Measurements from ENCODE around the gene TPSAB1.
"Not testable (repeated sequence)": the region's sequence is repeated elsewhere in the genome, so short reads cannot be mapped to it uniquely, and the experiment has no call there.

TPSAB1 gene

GRCh38 chr16:1223355-1224214, 16.9 kb upstream of the TPSAB1 start:
- no peak for DNase-seq (ENCODE audit: low spot score)

- no peak for DNase-seq (ENCODE audit: low spot score)
Measured at GRCh38 chr16:1224558-1224957, 15.9 kb upstream of the TPSAB1 start.

GRCh38 chr16:1225051-1225451, 15.5 kb upstream of the TPSAB1 start, which contains the start of gene TPSG1:
TPSG1 (minus strand) TSS chr16:1225268; CDS start chr16:1225252, 16 bp downstream.
- DNase-seq (ENCODE audit: low spot score), result no peak

- DNase-seq (ENCODE audit: low spot score), result not testable (repeated sequence)
Measured at GRCh38 chr16:1225728-1226311, 14.7 kb upstream of the TPSAB1 start.

- not testable (repeated sequence) for DNase-seq (ENCODE audit: low spot score)
Measured at GRCh38 chr16:1226692-1227091, 13.8 kb upstream of the TPSAB1 start.

GRCh38 chr16:1228227-1228626, 12.3 kb upstream of the TPSAB1 start:
- DNase-seq (ENCODE audit: low spot score), result not testable (repeated sequence)

GRCh38 chr16:1229476-1229875, 11.0 kb upstream of the TPSAB1 start:
- not testable (repeated sequence) for DNase-seq (ENCODE audit: low spot score)

- DNase-seq (ENCODE audit: low spot score), result not testable (repeated sequence)
Measured at GRCh38 chr16:1230084-1230470, 10.4 kb upstream of the TPSAB1 start, which contains the start of gene TPSB2. TPSB2 (minus strand) TSS chr16:1230184; CDS start chr16:1229951, 233 bp downstream.

- DNase-seq (ENCODE audit: low spot score), result not testable (repeated sequence)
Measured at GRCh38 chr16:1230471-1231212, 9.9 kb upstream of the TPSAB1 start.

GRCh38 chr16:1231301-1231700, 9.2 kb upstream of the TPSAB1 start:
- DNase-seq (ENCODE audit: low spot score), result not testable (repeated sequence)

- not testable (repeated sequence) for DNase-seq (ENCODE audit: low spot score)
Measured at GRCh38 chr16:1232049-1232748, 8.3 kb upstream of the TPSAB1 start.

- DNase-seq (ENCODE audit: low spot score), result not testable (repeated sequence)
Measured at GRCh38 chr16:1236659-1237058, 3.8 kb upstream of the TPSAB1 start.

- no peak for DNase-seq (ENCODE audit: low spot score)
Measured at GRCh38 chr16:1237990-1238389, 2.5 kb upstream of the TPSAB1 start.

- DNase-seq (ENCODE audit: low spot score), result not testable (repeated sequence)
Measured at GRCh38 chr16:1238909-1239308, 1.6 kb upstream of the TPSAB1 start.

- not testable (repeated sequence) for DNase-seq (ENCODE audit: low spot score)
Measured at GRCh38 chr16:1239575-1239974, 930 bp upstream of the TPSAB1 start.

GRCh38 chr16:1241081-1241480, 576 bp downstream of the TPSAB1 start:
- not testable (repeated sequence) for DNase-seq (ENCODE audit: low spot score)

GRCh38 chr16:1243363-1243762, 2.9 kb downstream of the TPSAB1 start:
- DNase-seq (ENCODE audit: low spot score), result not testable (repeated sequence)

GRCh38 chr16:1243907-1244850, 3.7 kb downstream of the TPSAB1 start:
- not testable (repeated sequence) for DNase-seq (ENCODE audit: low spot score)

GRCh38 chr16:1244881-1245280, 4.4 kb downstream of the TPSAB1 start:
- DNase-seq (ENCODE audit: low spot score), result no peak

GRCh38 chr16:1245452-1246020, 5.0 kb downstream of the TPSAB1 start:
- no peak for DNase-seq (ENCODE audit: low spot score)

Measured in GM03348 (cell line).